Stimulated activated CD8-positive, alpha-beta memory T cell treated with anti-CD3 and anti-CD28 coated beads, Interleukin-7, amount 100 ng/mL, for 48 hours (primary cell): ENCODE data around the gene CLASRP.

Source experiments
- DNase-seq, 2 donors: peaks; one replicate each; pipeline ENCODE4 v3.0.0-alpha.2; 2020; ENCODE audit warnings: low read depth in 1 of 2; ENCODE audit errors: extremely low read depth in 1 of 2

Gene CLASRP

DNA sequence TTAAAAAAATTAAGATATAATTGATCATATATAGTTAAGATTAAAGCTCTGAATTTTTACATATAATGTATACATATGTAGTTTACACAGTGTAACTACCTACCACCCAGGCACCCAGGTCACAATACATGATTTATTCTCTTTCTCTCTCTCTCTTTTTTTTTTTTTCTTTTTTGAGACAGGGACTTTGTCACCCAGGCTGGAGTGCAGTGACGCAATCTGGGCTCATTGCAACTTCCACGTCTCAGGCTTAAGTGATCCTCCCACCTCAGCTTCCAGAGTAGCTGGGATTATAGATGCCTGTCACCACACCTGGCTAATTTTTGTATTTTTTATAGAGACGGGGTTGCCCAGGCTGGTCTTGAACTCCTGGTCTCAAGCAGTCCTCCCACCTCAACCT is 18.8 kb upstream of the CLASRP start:
- DNase-seq = no peak

DNA sequence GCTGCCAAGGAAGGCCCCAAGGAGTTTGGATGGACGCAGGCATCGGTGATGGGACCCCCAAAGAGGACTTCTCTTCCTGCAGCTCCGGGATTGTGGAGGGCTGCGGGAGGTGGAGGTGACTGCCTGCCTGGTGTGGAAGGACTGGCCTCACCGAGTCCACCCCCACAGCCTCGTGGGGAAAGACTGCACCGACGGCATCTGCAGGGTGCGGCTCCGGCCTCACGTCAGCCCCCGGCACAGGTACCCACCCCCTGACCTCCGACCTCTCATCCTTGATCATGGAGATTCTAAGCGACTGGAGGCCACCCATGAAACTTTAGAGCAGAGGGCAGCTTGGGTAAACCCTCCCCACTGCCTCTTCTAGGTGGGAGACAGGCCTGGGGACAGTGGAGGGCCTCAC is 16.9 kb upstream of the CLASRP start:
- DNase-seq = no peak

DNA sequence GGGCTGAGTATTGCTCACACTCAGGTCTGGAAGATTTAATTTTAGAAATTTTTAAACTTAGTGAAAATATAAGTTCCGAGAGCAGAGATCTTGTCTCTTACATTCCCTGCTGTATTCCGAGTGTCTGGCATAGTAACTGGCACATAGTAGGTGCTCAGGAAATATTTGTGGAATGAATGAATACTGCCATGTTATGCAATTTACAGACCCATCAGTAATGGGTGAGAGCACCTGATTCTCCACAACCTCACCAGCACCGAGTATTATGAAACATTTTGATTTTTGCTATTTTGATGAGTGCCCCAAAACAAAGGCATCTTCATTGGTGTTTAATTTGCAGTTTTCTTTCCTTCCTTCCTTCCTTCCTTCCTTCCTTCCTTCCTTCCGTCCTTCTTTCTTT is 15.8 kb upstream of the CLASRP start:
- no peak for DNase-seq

DNA sequence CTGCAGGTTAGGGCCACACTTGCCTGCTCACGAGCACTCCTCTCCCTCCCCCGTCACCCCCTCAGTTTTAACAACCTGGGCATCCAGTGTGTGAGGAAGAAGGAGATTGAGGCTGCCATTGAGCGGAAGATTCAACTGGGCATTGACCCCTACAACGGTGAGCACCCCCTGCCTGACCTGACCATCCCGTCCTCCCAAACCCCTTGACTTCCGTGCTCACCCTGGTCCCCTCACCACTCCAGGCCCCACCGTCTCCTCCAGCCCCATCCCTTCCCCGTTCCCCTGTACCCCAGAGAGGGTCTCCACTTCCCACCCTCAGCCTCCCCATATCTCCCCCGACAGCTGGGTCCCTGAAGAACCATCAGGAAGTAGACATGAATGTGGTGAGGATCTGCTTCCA is 13.6 kb upstream of the CLASRP start:
- DNase-seq = no peak

DNA sequence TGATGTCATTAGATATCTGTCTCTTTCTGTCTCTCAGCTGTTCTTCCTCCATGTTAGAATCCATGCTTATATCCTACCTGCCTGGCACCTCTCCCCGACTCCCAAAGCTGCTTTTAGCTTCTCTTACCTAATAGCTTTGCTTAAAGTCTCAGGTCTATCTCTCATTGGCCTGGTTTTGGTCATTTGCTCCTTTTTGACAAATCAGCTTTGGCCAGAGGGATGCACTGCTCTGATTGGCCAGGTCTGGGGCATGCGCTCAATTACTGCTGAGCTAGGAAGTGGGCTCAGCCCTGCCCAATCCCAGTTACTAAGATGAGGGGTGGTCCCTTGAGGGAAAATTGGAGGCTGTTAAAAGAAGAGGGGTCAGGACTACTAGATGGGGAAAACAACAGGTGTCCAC is 11.5 kb upstream of the CLASRP start:
- DNase-seq = no peak

DNA sequence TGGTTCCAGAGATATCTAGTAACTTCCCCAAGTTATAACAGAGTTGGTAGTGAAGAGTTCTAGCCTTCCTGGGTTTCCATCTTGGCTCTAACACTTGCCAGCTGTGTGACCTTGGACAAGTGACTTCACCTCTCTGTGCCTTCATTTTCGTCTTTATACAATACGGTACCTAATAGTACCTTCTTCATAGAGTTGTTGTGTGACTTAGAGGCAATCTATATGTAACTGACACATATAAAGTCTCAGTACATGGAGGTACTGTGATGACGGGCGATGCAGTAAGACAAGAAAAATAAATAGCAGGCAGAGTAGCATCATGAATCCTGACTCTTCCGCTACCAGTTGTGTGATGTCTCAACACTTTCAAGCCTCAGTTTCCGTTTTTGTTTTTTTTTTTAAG is 8.0 kb upstream of the CLASRP start:
- no peak for DNase-seq

DNA sequence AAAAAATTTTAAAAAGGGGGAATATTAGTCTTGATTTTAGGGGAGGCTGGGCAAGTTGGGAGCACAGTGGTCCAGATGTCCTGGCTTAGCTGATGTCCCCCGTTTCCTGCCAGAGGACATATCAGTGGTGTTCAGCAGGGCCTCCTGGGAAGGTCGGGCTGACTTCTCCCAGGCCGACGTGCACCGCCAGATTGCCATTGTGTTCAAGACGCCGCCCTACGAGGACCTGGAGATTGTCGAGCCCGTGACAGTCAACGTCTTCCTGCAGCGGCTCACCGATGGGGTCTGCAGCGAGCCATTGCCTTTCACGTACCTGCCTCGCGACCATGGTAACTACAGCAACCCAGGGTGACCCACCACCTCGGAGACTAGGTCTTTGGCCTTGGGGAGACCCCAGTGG is 6.4 kb upstream of the CLASRP start:
- DNase-seq = no peak

DNA sequence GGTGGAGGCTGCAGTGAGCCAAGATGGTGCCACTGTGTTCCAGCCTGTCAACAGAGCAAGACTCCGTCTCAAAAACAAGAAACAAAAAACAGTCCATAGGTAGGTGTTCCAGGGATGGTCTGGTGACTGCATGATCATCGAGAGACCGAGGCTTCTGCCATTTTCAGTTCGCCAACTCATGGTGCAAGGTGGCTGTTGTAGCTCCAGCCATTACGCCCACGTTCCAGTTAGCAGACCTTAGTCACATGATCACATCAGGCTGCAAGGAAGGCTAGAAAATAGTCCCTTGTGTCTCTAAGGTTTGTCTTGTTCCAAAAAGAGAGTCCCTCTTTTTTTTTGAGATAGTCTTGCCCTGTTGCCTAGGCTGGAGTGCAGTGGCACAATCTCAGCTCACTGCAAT is 3.1 kb upstream of the CLASRP start:
- DNase-seq = no peak

DNA sequence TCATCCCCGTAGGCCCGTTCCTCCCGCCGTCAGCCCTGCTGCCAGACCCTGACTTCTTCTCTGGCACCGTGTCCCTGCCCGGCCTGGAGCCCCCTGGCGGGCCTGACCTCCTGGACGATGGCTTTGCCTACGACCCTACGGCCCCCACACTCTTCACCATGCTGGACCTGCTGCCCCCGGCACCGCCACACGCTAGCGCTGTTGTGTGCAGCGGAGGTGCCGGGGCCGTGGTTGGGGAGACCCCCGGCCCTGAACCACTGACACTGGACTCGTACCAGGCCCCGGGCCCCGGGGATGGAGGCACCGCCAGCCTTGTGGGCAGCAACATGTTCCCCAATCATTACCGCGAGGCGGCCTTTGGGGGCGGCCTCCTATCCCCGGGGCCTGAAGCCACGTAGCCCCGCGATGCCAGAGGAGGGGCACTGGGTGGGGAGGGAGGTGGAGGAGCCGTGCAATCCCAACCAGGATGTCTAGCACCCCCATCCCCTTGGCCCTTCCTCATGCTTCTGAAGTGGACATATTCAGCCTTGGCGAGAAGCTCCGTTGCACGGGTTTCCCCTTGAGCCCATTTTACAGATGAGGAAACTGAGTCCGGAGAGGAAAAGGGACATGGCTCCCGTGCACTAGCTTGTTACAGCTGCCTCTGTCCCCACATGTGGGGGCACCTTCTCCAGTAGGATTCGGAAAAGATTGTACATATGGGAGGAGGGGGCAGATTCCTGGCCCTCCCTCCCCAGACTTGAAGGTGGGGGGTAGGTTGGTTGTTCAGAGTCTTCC is 1.3 kb upstream of the CLASRP start:
- DNase-seq = no peak

DNA sequence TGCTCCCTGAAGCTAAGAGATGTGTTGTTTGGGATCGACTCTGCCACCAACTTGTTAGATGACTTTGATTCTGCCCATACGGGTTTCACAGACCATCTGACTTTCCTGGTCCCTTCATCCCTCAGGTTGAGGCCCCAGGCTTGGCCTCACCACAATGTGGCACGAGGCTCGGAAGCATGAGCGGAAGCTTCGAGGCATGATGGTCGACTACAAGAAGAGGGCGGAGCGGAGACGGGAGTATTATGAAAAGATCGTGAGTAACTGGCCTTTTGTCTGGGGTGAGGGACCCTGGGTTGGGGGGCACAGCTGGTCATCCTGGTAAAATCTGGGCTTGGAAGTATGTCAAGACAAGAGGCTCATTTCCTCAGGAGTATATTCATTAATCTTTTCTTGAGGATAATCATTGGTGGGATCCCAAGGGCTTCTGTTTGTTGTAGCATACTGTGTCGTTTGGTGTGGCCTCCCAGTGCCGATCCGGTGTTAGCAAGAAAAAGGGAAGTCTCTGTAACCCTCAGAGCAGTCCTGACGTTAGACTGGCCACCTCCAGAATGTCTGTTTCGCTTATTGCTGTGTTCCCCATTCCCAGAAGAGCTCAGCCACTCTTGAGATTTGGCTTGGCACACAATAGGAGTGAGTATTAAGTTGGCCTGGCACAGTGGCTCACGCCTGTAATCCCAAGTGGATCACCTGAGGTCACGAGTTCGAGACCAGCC is 1.4 kb downstream of the CLASRP start:
- DNase-seq = no peak

DNA sequence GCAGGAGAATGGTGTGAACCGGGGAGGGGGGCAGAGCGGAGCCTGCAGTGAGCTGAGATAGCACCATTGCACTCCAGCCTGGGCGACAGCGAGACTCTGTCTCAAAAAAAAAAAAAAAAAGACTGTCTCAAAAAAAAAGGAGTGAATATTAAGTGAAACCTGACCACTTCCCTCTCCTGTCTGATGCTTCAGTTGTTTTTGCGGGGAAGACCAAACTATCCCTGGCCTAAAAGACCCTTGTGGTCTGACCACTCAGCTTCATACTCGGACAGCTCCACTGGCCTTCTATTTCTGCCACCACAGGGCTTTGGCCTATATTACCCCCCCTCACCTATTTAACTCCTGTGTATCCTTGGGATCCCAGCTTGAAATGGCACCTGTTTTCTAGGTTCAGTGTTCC is 2.3 kb downstream of the CLASRP start:
- DNase-seq = no peak

DNA sequence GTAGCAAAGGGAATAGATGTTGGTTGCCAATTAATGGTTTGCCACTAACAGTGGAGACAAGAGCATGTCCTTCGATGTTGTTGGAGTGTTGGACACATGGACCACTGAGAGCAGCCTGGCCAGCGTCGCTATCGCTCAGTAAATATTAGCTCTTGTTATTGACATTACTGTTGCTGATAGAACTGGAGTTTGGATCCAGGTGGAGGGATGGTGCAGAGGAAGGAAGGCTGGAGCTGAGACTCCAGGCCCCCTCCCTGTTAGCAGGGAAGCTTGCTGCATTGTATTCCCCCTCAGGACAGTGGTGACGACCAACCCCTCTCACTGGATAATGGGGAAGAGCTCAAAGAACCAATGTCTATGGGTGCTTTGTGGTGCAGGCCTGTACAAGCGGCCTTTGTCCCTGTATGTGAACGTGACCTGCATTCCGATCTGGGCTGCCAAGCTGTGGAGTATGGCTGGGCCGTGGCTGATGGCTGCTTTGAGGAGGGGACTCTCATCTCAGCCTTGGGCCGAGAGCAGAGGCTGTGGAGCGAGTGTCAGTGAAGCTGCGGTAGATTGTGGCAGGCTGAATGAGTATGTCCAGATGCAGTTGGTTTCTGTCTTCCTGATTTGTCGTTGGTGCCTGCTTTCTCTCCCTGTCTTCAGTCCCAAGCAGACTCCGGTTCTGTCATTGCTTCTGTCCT is 7.0 kb downstream of the CLASRP start:
- no peak for DNase-seq

DNA sequence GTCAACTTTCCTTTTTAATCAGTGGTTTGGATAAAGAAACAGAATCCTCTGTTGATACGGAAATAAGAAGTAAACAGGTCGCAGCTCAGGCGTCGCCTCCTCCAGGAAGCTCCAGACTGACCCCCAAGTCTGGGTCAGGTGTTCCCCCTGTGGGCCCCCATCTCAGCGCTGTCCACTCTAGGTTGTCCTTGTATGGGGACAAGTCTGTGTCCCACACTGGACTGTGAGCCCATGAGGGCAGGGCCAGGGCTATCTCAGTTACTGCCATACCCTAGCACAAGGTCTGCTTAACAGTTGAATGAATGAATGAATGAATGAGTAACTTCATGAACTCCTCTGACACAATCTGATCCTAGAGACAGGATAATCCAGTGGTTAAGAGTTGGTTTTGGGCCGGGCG is 7.5 kb downstream of the CLASRP start:
- no peak for DNase-seq

DNA sequence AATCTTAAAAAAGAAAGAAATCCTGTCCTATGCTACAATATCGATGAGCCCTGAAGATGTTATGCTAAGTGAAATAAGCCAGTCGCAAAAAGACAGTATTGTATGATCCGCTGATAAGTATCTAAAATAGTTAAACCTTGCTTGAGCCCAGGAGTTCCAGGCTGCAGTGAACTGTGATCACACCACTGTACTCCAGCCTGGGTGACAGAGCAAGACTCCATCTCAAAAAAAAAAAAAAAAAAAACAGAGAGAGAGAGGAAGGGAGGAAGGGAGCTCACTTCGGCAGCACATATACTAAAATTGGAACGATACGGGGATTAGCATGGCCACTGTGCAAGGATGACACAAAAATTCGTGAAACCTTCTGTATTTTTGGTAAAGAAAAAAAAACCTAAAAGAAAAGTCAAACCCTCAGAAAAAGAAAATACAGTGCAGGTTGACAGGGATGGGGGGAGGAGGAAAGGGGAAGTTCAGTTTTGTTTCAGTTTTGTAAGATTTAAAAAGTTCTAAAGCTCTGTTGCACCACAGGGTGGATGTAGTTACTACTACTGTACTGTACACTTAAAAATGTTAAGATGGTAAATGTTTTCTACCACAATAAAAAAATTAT is 8.4 kb downstream of the CLASRP start:
- DNase-seq = no peak

DNA sequence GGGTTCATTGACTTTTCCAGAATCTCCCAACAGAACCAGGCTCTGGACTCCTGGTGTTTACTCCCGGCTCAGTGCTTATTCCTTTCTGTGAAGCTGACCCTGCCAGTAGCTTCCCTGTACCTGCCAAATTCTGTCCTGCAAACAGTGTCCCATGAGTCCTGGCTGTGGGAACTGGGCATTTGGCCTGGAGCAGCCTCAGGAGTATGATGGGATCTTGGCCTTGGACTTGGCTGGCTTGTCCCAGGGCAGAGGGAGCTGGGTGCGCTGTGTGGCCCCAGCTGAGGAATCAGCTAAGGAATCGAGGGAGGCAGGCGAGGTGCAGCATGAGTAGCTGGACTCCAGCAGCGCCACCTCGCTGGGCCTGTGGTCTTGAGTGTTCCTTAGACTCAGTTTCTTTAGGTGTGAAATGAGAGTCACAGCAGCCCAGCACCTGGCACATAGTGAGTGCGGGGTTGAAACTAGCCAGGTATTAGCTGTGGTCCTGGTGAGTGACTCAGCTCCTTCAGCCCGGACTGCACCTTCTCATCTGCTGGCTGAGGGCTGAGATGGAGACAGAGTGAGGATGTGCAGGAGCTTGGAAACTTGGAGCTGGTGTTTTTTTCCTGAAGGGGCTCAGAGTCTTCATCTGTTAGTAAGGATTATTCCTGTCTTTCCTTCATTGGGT is 10.4 kb downstream of the CLASRP start:
- no peak for DNase-seq

DNA sequence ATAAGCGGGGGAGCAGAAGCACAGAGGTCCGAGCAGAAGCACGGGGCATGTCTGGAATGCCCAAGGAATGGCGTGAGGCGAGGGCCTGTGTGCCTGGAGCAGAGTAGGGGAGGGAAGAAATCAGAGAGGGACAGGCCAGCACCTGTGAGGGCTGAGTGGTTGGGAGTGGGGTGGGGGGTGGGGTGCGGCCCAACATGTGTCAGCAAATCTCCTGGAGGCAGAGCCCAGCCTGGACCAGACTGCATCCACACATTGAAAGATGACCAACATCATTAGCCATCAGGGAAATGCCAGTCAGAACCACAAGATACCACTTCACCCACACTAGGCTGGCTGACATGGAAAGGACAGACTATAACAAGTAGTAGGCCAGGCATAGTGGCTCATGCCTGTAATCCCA is 11.2 kb downstream of the CLASRP start:
- no peak for DNase-seq

DNA sequence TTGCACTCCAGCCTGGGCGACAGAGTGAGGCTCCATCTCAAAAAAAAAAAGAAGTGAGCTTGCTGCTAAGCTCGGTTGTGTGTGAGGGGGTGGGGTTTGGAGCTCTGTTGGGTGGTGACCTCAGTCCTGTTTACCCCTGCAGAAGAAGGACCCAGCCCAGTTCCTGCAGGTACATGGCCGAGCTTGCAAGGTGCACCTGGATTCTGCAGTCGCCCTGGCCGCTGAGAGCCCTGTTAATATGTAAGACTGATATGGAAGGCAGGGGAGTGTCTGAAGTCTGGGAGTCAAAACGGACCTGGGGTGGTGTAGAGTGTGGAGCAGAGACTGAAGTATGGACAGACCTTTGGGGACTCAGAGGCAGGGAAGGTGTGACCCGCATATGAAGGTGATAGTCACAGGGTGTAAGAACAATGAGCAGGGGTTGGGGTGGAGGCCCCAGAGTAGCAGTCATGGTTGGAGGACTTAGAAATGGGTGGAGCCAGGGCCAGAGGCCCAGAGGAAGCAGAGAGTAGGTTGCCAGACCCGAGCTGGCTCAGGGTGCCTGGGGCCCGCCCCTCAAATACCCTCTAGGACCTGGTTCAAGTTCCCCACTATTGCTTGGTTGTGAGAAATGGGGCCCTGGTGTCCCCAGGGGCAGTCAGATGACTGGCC is 13.2 kb downstream of the CLASRP start:
- no peak for DNase-seq

DNA sequence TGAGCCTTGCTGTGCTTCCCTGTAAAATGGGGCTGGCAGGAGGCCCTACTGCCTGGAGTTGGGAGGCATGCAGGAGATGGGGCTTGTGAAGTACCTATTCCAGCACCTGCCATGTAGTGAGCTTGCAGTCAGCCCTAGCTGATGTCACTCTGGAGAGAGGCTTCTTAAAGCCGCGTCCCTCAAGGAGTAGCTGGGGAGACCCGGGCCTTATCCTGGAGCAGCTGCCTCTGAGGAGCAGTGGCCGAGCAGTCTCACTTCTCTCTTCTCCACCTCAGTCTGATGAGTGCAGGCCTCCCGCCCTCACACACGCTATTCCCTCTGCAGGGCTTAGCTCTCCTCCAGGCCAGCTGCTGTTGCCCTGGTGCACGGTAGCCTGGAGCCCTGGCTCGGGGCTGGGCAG is 18.0 kb downstream of the CLASRP start:
- DNase-seq = no peak

DNA sequence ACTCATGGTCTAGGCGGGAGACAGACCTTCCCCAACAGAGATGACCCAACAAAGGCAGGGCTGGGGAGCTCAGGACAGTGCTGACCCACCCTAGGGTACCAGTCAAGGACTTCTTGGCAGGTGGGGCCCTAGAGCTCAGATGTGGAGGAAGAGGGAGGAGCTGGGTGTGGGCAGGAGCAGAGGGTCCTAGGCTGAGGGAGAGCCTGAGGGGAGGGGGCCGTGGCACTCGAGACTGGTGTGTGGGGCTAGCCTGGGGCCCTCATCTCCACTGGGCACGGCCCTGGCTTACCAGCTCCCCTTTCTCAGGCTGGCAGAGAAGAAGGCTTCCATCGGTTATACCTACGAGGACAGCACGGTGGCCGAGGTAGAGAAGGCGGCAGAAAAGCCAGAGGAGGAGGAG is 18.6 kb downstream of the CLASRP start:
- no peak for DNase-seq

DNA sequence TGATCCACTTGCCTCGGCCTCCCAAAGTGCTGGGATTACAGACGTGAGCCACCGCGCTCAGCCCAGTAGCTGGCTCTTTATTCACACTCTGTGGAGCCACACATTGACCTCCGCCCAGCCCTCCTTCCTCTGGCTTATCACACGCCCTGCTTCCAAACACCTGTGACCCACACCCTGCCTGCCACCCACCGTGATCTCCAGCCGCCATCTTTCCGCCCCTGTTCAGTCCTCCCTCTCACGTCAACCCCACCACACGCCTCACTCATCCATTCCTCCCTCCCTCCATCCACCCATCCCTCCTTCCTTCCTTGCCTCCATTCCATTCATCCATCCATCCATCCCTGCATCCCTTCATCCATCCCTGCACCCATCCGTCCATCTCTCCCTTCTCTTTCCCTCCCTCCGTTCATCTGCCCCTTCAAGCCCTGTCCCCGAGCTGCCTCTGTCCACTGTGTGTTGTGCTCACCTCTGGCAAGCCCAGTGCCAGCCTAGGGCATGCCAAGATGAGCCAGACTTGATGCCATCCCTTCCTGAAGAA is 19.8 kb downstream of the CLASRP start:
- no peak for DNase-seq
